Esophagus muscularis mucosa (tissue), 2 donors: ENCODE measurements around the gene FBXO21.

Experiments used
- POLR2A ChIP-seq: fragments of 450-650 bp; IDR thresholded peaks from one replicate; pipeline ENCODE4 v1.6.1; 2017; ENCODE audit warnings: antibody characterized with exemption, moderate library complexity, mild to moderate bottlenecking, low read depth
- POLR2AphosphoS5 ChIP-seq, 2 donors: sonication (generic); formaldehyde crosslinking; IDR thresholded peaks; one replicate each; pipeline ENCODE4 v1.6.1; 2017; ENCODE audit warnings: antibody characterized with exemption in 2 of 2

DNA sequence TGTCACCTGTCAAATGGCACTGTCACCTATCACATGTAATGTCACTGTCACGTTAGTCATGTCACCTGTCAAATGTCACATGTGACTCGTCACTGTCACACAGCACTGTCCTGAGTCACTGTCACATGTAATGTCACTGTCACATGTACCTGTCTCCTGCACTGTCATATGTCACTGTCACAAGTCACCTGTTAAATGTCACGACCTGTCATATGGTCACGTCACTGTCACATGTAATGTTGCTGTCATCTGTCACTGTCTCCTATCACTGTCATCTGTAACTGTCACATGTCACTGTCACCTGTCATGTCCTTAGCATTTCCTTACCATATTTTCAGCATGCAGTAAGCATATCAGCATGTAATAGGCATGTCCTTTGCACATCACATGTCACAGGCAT lies 63.9 kb downstream of the FBXO21 start:
- TF ChIP-seq POLR2A, result no peak
- peak; percentile 43 to 46 for TF ChIP-seq POLR2AphosphoS5 (IDR thresholded peaks at IDR 0.05)
